Activated CD4-positive, alpha-beta T cell treated with anti-CD3 and anti-CD28 coated beads, Interleukin-2, amount 50 U/mL, for 1 hour (primary cell): ENCODE data around the gene FBXO4.

Source experiments
- DNase-seq: peaks from one replicate; pipeline ENCODE4 v3.0.0-alpha.2; 2020

The FBXO4 gene

GRCh38 chr5:41985945-41986695, 61.0 kb downstream of the FBXO4 start:
- DNase-seq, result no peak
